GM20000 (cell line): ENCODE measurements around the gene COL1A1.

Source experiments
- DNase-seq: peaks from one replicate; pipeline ENCODE4 v3.0.0; 2012; ENCODE audit warnings: low spot score
- CTCF ChIP-seq: IDR thresholded peaks from 2 replicates; pipeline ENCODE4 v1.5.1; 2012; ENCODE audit warnings: mild to moderate bottlenecking, control low read depth; ENCODE audit errors: extremely low read depth, missing control alignments

COL1A1 gene

GRCh38 chr17:50237901-50238300, 36.5 kb upstream of the COL1A1 start:
- no peak for DNase-seq
- TF ChIP-seq CTCF = no peak

GRCh38 chr17:50234581-50234980, 33.1 kb upstream of the COL1A1 start:
- DNase-seq = no peak
- no peak for TF ChIP-seq CTCF

- no peak for TF ChIP-seq CTCF
- no peak for DNase-seq
Measured at GRCh38 chr17:50225701-50226240, 24.3 kb upstream of the COL1A1 start.

GRCh38 chr17:50222922-50223321, 21.5 kb upstream of the COL1A1 start:
- no peak for TF ChIP-seq CTCF

GRCh38 chr17:50221864-50222545, 20.6 kb upstream of the COL1A1 start:
- no peak for DNase-seq
- TF ChIP-seq CTCF = no peak

More at GRCh38 chr17:50222922-50223321, 21.5 kb upstream of the COL1A1 start:
- DNase-seq = no peak

GRCh38 chr17:50221266-50221863, 19.9 kb upstream of the COL1A1 start:
- no peak for TF ChIP-seq CTCF
- peak; percentile 28 for DNase-seq

GRCh38 chr17:50220811-50221210, 19.4 kb upstream of the COL1A1 start:
- TF ChIP-seq CTCF = no peak

More at GRCh38 chr17:50220811-50221210, 19.4 kb upstream of the COL1A1 start:
- no peak for DNase-seq
